Panc1 (cell line): ENCODE results near the gene MAP3K4.

Source experiments
- POLR2AphosphoS5 ChIP-seq: IDR thresholded peaks from 2 replicates; pipeline ENCODE4 v1.6.1; 2012; ENCODE audit warnings: mild to moderate bottlenecking, low read depth, low read length, moderate library complexity
- TCF7L2 ChIP-seq: IDR thresholded peaks from 2 replicates; pipeline ENCODE4 v1.6.1; 2011; ENCODE audit warnings: mild to moderate bottlenecking, low read depth, low read length, inconsistent platforms
- TF ChIP-seq, protein P1 (sequence below): fragments of 450-650 bp; IDR thresholded peaks from 2 replicates; pipeline ENCODE4 v1.5.1; 2017; ENCODE audit warnings: mild to moderate bottlenecking

DNA sequence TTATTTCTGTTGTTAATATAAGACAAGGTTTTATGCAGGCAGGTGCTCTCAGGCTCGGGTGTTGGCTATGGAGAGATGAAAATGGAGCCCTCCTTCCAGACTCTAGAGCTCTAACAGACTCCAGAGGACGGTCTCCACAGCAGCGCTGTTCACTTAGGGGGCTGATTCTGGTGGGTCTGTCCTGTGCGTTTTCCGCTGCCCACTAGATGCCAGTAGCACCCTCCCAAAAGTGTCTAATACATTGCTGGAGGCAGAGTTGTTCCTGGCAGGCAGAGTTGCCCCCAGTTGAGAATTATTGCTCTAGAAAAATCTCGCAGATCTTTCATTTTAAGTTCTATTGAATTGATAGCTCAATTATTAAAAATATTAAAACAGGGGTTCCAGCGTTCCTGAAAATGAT, 109.9 kb downstream of the MAP3K4 start:
- TF ChIP-seq, protein P1, sequence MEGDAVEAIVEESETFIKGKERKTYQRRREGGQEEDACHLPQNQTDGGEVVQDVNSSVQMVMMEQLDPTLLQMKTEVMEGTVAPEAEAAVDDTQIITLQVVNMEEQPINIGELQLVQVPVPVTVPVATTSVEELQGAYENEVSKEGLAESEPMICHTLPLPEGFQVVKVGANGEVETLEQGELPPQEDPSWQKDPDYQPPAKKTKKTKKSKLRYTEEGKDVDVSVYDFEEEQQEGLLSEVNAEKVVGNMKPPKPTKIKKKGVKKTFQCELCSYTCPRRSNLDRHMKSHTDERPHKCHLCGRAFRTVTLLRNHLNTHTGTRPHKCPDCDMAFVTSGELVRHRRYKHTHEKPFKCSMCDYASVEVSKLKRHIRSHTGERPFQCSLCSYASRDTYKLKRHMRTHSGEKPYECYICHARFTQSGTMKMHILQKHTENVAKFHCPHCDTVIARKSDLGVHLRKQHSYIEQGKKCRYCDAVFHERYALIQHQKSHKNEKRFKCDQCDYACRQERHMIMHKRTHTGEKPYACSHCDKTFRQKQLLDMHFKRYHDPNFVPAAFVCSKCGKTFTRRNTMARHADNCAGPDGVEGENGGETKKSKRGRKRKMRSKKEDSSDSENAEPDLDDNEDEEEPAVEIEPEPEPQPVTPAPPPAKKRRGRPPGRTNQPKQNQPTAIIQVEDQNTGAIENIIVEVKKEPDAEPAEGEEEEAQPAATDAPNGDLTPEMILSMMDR: peak; percentile 39
- TF ChIP-seq POLR2AphosphoS5 (no peak), TCF7L2 (no peak)
